ENCODE measurements around the gene CCR2. TPM values are rescaled to one million over a fixed set of nuclear protein-coding genes. Genes with fewer than 3 reads are reported as not detected.
A peak's percentile ranks its signal among the peaks of the same experiment; 100 is the strongest.
"Not testable (repeated sequence)": the region's sequence is repeated elsewhere in the genome, so short reads cannot be mapped to it uniquely, and the experiment has no call there.

CCR2 gene
- polyA plus RNA-seq, 4 donors, result 0.87 to 1.4 (median 1.3) TPM; not detected in 1

DNA sequence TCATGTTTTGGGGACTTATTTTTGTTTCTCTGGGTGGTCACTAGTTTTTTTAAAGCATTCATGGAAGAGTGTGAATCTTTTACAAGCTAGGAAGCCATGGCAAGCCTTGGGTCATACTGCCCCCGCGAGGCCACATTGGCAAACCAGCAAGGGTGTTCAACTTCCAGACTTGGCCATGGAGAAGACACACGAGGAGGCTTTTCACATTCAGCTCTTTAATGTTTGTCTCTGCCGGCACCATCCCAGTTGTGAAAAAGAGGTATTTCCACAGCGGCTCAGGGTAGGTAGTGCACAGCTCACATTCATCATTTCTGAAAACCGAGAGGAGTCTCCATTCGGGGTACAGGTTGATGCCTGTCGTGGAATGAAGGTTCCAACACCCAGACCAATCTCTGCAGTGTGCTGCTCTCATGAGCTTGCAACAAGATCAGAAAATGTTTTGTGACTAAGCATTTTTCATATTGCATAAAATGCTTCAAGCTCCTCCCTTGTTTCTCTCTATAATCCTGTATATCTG, 24.6 kb downstream of the CCR2 start:
- 46 to 49% (median 47%) methylated on average over 8 of the region's 8 CpGs for WGBS, 3 donors
- no peak overlapping the region for H3K27ac ChIP-seq (ENCODE audit: low read depth in 1 of 3, low read length in 2 of 3)
- no peak overlapping the region for H3K4me3 ChIP-seq (ENCODE audit: low read depth in 1 of 3, low read length in 3 of 3)
- no peak for FAIRE-seq
- H3K9me3 ChIP-seq (ENCODE audit: control insufficient read depth in 2 of 2, insufficient read depth in 1 of 2, low read depth in 1 of 2, low read length in 1 of 2), result no peaks in the 10 kb centered on the region
- DNase-seq, result peak; percentile 67 to 74
- peaks cover 0 to 7% (median 3%) of the 10 kb centered on the region in 3 donors for H3K4me1 ChIP-seq (ENCODE audit: control insufficient read depth in 3 of 3, insufficient read depth in 2 of 3, low read depth in 1 of 3, low read length in 2 of 3)
- H3K36me3 ChIP-seq (ENCODE audit: control insufficient read depth in 3 of 3, insufficient read depth in 2 of 3, low read depth in 1 of 3, low read length in 3 of 3), result no peaks in the 10 kb centered on the region
- H3K27me3 ChIP-seq (ENCODE audit: control insufficient read depth in 3 of 3, insufficient read depth in 3 of 3, low read length in 3 of 3), result peaks cover 0 to 11% (median 0%) of the 10 kb centered on the region in 3 donors

GRCh38 chr3:46380471-46381221, 26.7 kb downstream of the CCR2 start:
- 77 to 82% (median 80%) methylated on average over 8 of the region's 8 CpGs for WGBS, 3 donors
- Histone ChIP-seq H3K36me3 (ENCODE audit: control insufficient read depth in 3 of 3, insufficient read depth in 2 of 3, low read depth in 1 of 3, low read length in 3 of 3) (no peaks in the 10 kb centered on the region), H3K4me3 (ENCODE audit: low read depth in 1 of 3, low read length in 3 of 3) (no peak overlapping the region), H3K27me3 (ENCODE audit: control insufficient read depth in 3 of 3, insufficient read depth in 3 of 3, low read length in 3 of 3) (no peaks in the 10 kb centered on the region), H3K27ac (ENCODE audit: low read depth in 1 of 3, low read length in 2 of 3) (peak overlapping the region in 1 of 3 donors; percentile 57), H3K4me1 (ENCODE audit: control insufficient read depth in 3 of 3, insufficient read depth in 2 of 3, low read depth in 1 of 3, low read length in 2 of 3) (peaks cover 0 to 7% (median 3%) of the 10 kb centered on the region in 3 donors), H3K9me3 (ENCODE audit: control insufficient read depth in 2 of 2, insufficient read depth in 1 of 2, low read depth in 1 of 2, low read length in 1 of 2) (no peaks in the 10 kb centered on the region)
- FAIRE-seq (no peak), DNase-seq (peak in 1 of 2 donors; percentile 27)

- H3K4me1 ChIP-seq (ENCODE audit: control insufficient read depth in 3 of 3, insufficient read depth in 2 of 3, low read depth in 1 of 3, low read length in 2 of 3), result peaks cover 0 to 11% (median 3%) of the 10 kb centered on the region in 3 donors
- H3K27me3 ChIP-seq (ENCODE audit: control insufficient read depth in 3 of 3, insufficient read depth in 3 of 3, low read length in 3 of 3), result no peaks in the 10 kb centered on the region
- no peak for DNase-seq
- FAIRE-seq, result no peak
- 58 to 62% (median 59%) methylated on average over 3 of the region's 3 CpGs for WGBS, 3 donors
- H3K27ac ChIP-seq (ENCODE audit: low read depth in 1 of 3, low read length in 2 of 3), result no peak overlapping the region
- H3K4me3 ChIP-seq (ENCODE audit: low read depth in 1 of 3, low read length in 3 of 3), result no peak overlapping the region
- H3K36me3 ChIP-seq (ENCODE audit: control insufficient read depth in 3 of 3, insufficient read depth in 2 of 3, low read depth in 1 of 3, low read length in 3 of 3), result no peaks in the 10 kb centered on the region
- H3K9me3 ChIP-seq (ENCODE audit: control insufficient read depth in 2 of 2, insufficient read depth in 1 of 2, low read depth in 1 of 2, low read length in 1 of 2), result no peaks in the 10 kb centered on the region
Measured at GRCh38 chr3:46381625-46382024, 27.7 kb downstream of the CCR2 start.

DNA sequence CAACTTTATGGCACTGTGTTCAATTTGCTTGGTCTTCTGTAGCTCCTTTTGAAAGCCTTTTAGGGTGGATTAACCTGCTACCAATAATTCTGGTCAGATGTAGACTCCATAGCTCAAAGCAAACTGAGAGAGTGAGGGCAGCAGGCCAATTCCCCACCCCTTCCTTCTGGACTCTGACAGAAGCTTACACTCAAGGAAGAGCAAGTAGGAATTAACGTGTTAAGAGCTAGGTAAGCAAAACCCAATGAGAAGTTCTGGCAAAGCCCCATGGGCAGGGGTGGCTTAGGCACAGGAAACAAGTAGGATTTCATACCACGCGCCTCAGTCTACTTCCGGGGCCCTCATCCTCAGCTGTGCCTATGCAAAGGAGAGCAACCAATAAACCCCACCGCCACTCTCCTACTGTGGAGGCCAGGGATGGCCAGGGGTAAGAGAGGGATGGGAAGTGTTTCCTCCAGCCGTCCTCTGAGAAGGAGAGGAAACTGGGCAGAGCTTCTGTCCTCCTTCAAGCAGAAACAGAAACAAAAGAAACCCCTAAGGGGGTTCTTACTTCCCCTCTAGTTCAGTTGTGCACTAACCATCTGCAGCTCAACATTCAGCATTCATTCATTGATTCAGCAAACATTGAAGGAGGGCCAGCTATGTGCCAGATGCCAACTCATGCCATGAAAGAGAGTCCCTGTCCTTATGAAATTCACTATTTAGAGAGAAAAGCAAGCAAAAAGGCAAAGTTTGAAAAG, 29.5 kb downstream of the CCR2 start:
- 38 to 54% (median 49%) methylated on average over 6 of the region's 6 CpGs for WGBS, 3 donors
- Histone ChIP-seq H3K36me3 (ENCODE audit: control insufficient read depth in 3 of 3, insufficient read depth in 2 of 3, low read depth in 1 of 3, low read length in 3 of 3) (no peaks in the 10 kb centered on the region), H3K4me3 (ENCODE audit: low read depth in 1 of 3, low read length in 3 of 3) (no peak overlapping the region), H3K27ac (ENCODE audit: low read depth in 1 of 3, low read length in 2 of 3) (no peak overlapping the region), H3K27me3 (ENCODE audit: control insufficient read depth in 3 of 3, insufficient read depth in 3 of 3, low read length in 3 of 3) (no peaks in the 10 kb centered on the region), H3K4me1 (ENCODE audit: control insufficient read depth in 3 of 3, insufficient read depth in 2 of 3, low read depth in 1 of 3, low read length in 2 of 3) (peaks cover 0 to 11% (median 3%) of the 10 kb centered on the region in 3 donors), H3K9me3 (ENCODE audit: control insufficient read depth in 2 of 2, insufficient read depth in 1 of 2, low read depth in 1 of 2, low read length in 1 of 2) (peaks cover 0 to 6% of the 10 kb centered on the region in 2 donors)
- FAIRE-seq, result no peak
- peak in 1 of 2 donors; percentile 64 for DNase-seq

GRCh38 chr3:46383951-46384330, 30.0 kb downstream of the CCR2 start:
- Histone ChIP-seq H3K4me3 (ENCODE audit: low read depth in 1 of 3, low read length in 3 of 3) (no peak overlapping the region), H3K36me3 (ENCODE audit: control insufficient read depth in 3 of 3, insufficient read depth in 2 of 3, low read depth in 1 of 3, low read length in 3 of 3) (no peaks in the 10 kb centered on the region)
- WGBS, 3 donors, result 51 to 59% (median 53%) methylated on average over 5 of the region's 5 CpGs

DNA sequence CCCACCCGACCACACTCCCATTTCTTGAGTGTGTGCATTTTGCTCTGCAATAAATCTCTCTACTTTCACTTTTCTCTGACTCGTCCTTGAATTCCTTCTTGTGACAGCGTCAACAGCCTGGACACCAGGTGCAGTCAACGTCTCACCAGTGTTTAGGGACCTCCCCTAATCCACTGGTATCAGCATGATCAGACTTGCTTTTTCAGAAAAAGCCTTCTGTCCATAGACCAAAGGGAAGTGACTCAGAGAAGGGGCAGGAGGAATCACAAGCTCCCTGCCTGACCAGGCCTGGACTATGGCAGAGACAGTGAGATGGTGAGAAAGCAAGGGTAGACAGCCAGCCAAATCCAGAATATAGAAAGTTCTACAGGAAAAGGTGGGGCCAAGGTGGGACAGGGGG, 32.3 kb downstream of the CCR2 start:
- 9 to 34% (median 14%) methylated on average over 4 of the region's 4 CpGs for WGBS, 3 donors
- H3K27me3 ChIP-seq (ENCODE audit: control insufficient read depth in 3 of 3, insufficient read depth in 3 of 3, low read length in 3 of 3), result no peaks in the 10 kb centered on the region
- no peak overlapping the region for H3K4me3 ChIP-seq (ENCODE audit: low read depth in 1 of 3, low read length in 3 of 3)
- no peaks in the 10 kb centered on the region for H3K36me3 ChIP-seq (ENCODE audit: control insufficient read depth in 3 of 3, insufficient read depth in 2 of 3, low read depth in 1 of 3, low read length in 3 of 3)
- peaks cover 0 to 8% (median 3%) of the 10 kb centered on the region in 3 donors for H3K4me1 ChIP-seq (ENCODE audit: control insufficient read depth in 3 of 3, insufficient read depth in 2 of 3, low read depth in 1 of 3, low read length in 2 of 3)
- peak overlapping the region in 1 of 3 donors; percentile 12 for H3K27ac ChIP-seq (ENCODE audit: low read depth in 1 of 3, low read length in 2 of 3)
- DNase-seq, result peak; percentile 59 to 79
- H3K9me3 ChIP-seq (ENCODE audit: control insufficient read depth in 2 of 2, insufficient read depth in 1 of 2, low read depth in 1 of 2, low read length in 1 of 2), result peaks cover 0 to 6% of the 10 kb centered on the region in 2 donors
- no peak for FAIRE-seq

More at GRCh38 chr3:46383951-46384330, 30.0 kb downstream of the CCR2 start:
- Histone ChIP-seq H3K9me3 (ENCODE audit: control insufficient read depth in 2 of 2, insufficient read depth in 1 of 2, low read depth in 1 of 2, low read length in 1 of 2) (peaks cover 0 to 6% of the 10 kb centered on the region in 2 donors), H3K4me1 (ENCODE audit: control insufficient read depth in 3 of 3, insufficient read depth in 2 of 3, low read depth in 1 of 3, low read length in 2 of 3) (peaks cover 0 to 11% (median 3%) of the 10 kb centered on the region in 3 donors), H3K27me3 (ENCODE audit: control insufficient read depth in 3 of 3, insufficient read depth in 3 of 3, low read length in 3 of 3) (no peaks in the 10 kb centered on the region), H3K27ac (ENCODE audit: low read depth in 1 of 3, low read length in 2 of 3) (no peak overlapping the region)
- DNase-seq (no peak), FAIRE-seq (no peak)

- not testable (repeated sequence) for H3K36me3 ChIP-seq (ENCODE audit: control insufficient read depth in 3 of 3, insufficient read depth in 2 of 3, low read depth in 1 of 3, low read length in 3 of 3); DNase-seq; H3K4me3 ChIP-seq (ENCODE audit: low read depth in 1 of 3, low read length in 3 of 3); H3K27me3 ChIP-seq (ENCODE audit: control insufficient read depth in 3 of 3, insufficient read depth in 3 of 3, low read length in 3 of 3); H3K9me3 ChIP-seq (ENCODE audit: control insufficient read depth in 2 of 2, insufficient read depth in 1 of 2, low read depth in 1 of 2, low read length in 1 of 2); H3K27ac ChIP-seq (ENCODE audit: low read depth in 1 of 3, low read length in 2 of 3); H3K4me1 ChIP-seq (ENCODE audit: control insufficient read depth in 3 of 3, insufficient read depth in 2 of 3, low read depth in 1 of 3, low read length in 2 of 3); FAIRE-seq
- 91 to 97% (median 93%) methylated on average over 4 of the region's 4 CpGs for WGBS, 3 donors
Measured at GRCh38 chr3:46388847-46389246, 34.9 kb downstream of the CCR2 start.

- H3K27me3 ChIP-seq (ENCODE audit: control insufficient read depth in 3 of 3, insufficient read depth in 3 of 3, low read length in 3 of 3), result no peaks in the 10 kb centered on the region
- H3K4me1 ChIP-seq (ENCODE audit: control insufficient read depth in 3 of 3, insufficient read depth in 2 of 3, low read depth in 1 of 3, low read length in 2 of 3), result peaks cover 0 to 11% (median 0%) of the 10 kb centered on the region in 3 donors
- peaks cover 0 to 6% of the 10 kb centered on the region in 2 donors for H3K9me3 ChIP-seq (ENCODE audit: control insufficient read depth in 2 of 2, insufficient read depth in 1 of 2, low read depth in 1 of 2, low read length in 1 of 2)
- no peak overlapping the region for H3K27ac ChIP-seq (ENCODE audit: low read depth in 1 of 3, low read length in 2 of 3)
- FAIRE-seq (no peak), DNase-seq (no peak)
- H3K36me3 ChIP-seq (ENCODE audit: control insufficient read depth in 3 of 3, insufficient read depth in 2 of 3, low read depth in 1 of 3, low read length in 3 of 3), result peaks cover 0 to 2% (median 0%) of the 10 kb centered on the region in 3 donors
- no peak overlapping the region for H3K4me3 ChIP-seq (ENCODE audit: low read depth in 1 of 3, low read length in 3 of 3)
- WGBS, 3 donors, result 87 to 89% (median 89%) methylated on average over 6 of the region's 6 CpGs
Measured at GRCh38 chr3:46389306-46389705, 35.4 kb downstream of the CCR2 start.
